LNCaP clone FGC (cell line): Measurements from ENCODE around the gene GAS5.

ENCODE experiments used
- DNase-seq: peaks from one replicate; pipeline ENCODE4 v3.0.0-alpha.2; 2011; ENCODE audit warnings: low read depth
- H3K4me3 ChIP-seq: 2 replicates; pipeline ENCODE4 v1.5.1; 2011; ENCODE audit warnings: mild to moderate bottlenecking, low read depth, low read length, control low read depth
- CTCF ChIP-seq: IDR thresholded peaks from 2 replicates; pipeline ENCODE4 v1.5.1; 2012; ENCODE audit warnings: mild to moderate bottlenecking; ENCODE audit not compliant: control insufficient read depth, insufficient read depth; ENCODE audit errors: extremely low read depth

Gene GAS5

GRCh38 chr1:173867753-173868265 is at the start of gene GAS5:
TSS of gene GAS5 (minus strand) at chr1:173867989.
- peak; percentile 100 for DNase-seq
- TF ChIP-seq CTCF = no peak
- H3K4me3 ChIP-seq = peak within 1 kb of the TSS; percentile 92

GRCh38 chr1:173917149-173917548 is 49.4 kb upstream of the GAS5 start, which contains the start of gene SERPINC1:
TSS of gene SERPINC1 (minus strand) at chr1:173917327. CDS start at chr1:173917259, 68 bp downstream.
- H3K4me3 ChIP-seq = no peak within 1 kb of the TSS
- DNase-seq = no peak
- TF ChIP-seq CTCF = no peak

- TF ChIP-seq CTCF = no peak
- no peak overlapping the region for H3K4me3 ChIP-seq
Measured at GRCh38 chr1:173916667-173917066, 48.9 kb upstream of the GAS5 start.

GRCh38 chr1:173915596-173915995 is 47.8 kb upstream of the GAS5 start:
- no peak for DNase-seq
- no peak overlapping the region for H3K4me3 ChIP-seq

More at GRCh38 chr1:173916667-173917066, 48.9 kb upstream of the GAS5 start:
- DNase-seq = no peak

GRCh38 chr1:173914366-173914871 is 46.6 kb upstream of the GAS5 start:
- H3K4me3 ChIP-seq = no peak overlapping the region
- no peak for DNase-seq
- TF ChIP-seq CTCF = peak; percentile 51

More at GRCh38 chr1:173915596-173915995, 47.8 kb upstream of the GAS5 start:
- no peak for TF ChIP-seq CTCF

- no peak for TF ChIP-seq CTCF
- DNase-seq = no peak
- no peak overlapping the region for H3K4me3 ChIP-seq
Measured at GRCh38 chr1:173913111-173913510, 45.3 kb upstream of the GAS5 start.
